GM19043 (cell line): ENCODE data around the gene ZNF385D.

Experiments used
- ATAC-seq: cut with Tn5 transposase; IDR thresholded peaks from one replicate; pipeline ENCODE4 v1.9.1; 2021; ENCODE audit warnings: low read depth; ENCODE audit not compliant: unreplicated experiment

The ZNF385D gene

DNA sequence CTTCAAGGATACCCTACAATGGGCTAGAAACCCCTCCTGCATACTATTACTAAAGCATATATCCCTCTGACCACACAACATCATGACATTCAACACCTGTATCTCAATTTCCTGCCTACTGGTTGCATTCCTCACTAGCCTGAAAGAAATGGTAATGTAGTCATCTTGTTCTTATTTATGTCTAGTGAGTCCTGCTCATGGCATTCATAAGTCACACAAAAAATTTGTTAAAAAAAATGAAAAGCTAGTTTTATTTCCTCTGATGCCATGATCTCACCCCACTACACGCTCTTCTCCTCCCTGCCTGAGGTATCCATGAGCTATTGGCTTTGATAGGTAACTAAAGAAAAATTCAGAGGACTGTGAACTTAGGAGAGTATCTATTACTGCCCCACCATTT lies 284.5 kb downstream of the ZNF385D start:
- no peak for ATAC-seq

DNA sequence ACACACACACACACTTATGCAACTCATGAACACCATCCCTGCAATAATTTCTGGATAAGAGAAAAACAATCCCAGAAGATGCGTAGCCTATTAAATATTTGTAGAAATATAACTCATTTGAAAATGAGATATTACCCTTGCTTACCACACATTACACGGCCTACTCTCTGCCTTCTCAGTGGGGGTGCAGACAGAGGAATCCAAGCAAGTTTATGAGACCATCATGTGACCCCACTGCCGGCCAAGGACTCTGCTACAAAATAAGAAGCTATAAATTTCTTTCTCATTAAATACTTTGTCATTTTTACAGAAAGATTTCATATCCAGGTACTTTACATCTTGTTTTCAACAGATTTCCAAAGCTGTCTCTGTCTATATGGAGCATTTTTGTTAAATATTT lies 286.3 kb downstream of the ZNF385D start:
- no peak for ATAC-seq

DNA sequence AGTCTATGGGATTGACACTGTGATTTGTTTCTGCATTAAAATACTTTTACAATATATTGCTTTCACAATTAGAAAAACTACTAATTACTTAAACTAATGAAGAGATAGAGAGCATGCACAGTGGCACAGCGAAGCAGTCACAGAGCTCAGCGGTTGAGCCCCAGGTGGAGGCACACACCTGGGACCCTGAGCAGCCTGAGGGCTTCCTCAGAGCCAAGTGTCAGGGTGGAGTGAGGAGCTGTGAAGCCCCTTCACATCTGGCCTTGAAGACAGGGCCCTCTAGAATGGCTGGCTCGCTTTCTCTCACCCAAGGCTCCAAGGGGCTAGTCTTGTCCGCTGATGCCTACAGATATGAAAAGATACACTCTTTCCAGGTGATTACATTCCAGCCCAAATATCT lies 287.7 kb downstream of the ZNF385D start:
- ATAC-seq = no peak

DNA sequence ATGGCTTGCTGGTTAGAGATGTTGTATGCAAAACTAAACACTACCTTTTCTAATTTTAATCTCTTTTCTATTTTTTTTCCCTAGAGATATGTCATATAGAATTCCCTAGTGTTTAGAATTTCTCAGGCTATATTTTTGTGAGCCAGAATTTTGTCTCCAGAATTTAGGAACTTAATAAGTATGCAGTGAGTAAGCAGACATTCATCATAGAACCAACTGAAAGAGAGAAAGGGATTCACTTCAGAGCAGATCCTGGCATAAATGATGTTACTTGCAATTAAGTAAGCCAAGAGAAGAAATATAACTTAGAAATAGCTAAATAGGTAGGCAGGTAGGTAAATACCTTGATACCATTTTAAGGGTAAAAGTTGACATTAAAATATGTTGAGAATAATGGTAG lies 288.9 kb downstream of the ZNF385D start:
- ATAC-seq = no peak

DNA sequence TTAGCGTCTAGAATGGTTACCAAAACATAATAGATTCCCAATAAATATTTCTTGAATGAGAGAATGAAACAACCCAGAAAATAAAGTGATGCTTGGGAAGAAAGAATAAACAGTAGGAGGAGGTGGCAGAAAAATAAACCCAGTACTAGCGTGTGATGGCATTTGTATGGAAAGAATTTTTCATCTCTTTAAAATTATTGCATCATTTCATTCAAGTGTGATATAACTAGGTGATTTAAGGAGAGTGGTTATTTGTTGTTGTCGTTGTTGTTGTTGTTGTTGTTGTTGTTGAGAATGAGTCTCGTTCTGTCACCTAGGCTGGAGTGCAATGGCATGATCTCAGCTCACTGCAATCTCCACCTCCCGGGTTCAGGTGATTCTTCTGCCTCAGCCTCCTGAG lies 293.9 kb downstream of the ZNF385D start:
- ATAC-seq = no peak

DNA sequence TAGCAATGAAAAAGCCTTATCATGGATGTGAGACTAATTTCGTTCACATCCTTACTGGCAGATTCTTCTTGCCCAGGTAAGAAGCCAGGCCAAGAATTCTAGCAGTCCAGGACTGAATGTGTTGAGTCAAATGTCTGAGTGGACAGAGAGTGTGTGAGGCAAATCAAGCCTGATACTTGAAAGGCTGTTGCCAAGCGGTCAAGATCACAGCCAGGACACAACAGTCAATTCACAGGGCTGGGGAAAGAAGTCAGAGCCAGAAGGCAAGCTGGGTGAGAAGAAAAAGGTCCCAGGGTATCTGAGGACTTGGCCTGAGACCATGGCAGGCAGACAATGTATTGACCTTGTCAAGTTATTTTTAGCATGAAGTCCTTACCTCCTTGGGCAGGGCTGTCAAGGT lies 301.3 kb downstream of the ZNF385D start:
- no peak for ATAC-seq

DNA sequence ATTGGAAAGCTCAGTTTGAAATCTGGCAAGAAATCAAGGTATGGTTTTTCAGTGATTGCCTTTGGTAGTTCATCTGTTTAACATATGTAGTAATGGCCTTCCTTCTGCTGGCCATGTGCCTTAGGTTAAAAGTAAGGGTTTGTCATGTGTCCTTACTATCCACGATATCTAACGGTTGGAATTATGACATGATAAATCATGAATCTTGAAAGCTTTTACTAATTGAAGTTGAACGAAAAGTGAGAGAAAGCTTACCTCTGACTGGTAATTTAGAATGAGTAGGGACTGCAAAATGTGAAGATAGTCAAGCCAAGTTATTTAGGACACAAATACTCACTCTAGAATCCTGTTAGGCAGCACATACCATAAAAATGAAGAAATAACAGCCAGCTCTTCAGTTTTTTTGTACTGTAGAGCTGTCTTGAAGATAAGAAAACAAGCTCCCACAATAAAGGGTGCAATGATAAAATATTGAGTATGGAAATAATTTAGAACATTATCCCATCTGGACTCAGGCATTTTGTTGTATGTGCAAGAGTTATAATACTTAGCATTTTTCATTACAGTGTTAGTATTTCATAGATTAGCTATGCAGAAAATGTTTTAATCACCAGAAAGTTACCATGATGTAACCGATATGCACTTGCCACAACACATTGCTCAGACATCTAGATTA lies 303.4 kb downstream of the ZNF385D start:
- ATAC-seq = no peak

DNA sequence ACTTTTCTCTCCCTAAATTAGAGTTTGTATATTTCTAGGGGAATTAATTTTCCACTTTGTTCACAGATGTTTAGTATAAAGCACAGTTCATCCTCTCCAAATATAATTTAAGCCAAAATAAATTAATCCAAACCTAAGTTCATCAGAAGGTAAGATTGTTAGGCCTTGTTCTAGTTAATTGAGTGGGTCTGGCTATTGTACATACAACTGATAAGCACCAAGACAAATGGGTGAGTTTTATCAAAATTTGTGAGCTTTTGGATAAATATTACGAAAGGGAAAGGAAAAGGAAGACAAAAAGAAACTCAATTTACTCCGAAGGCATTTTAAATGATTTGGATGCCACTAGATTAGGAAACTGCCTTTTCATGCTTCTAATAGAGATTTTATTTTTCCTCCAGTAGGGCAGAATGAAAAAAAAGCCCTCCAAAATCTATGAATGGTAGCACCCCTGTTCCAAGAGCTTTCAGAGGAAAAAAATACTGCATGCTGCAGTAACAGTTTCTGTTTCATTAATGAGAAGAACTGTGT lies 304.0 kb downstream of the ZNF385D start:
- no peak for ATAC-seq

DNA sequence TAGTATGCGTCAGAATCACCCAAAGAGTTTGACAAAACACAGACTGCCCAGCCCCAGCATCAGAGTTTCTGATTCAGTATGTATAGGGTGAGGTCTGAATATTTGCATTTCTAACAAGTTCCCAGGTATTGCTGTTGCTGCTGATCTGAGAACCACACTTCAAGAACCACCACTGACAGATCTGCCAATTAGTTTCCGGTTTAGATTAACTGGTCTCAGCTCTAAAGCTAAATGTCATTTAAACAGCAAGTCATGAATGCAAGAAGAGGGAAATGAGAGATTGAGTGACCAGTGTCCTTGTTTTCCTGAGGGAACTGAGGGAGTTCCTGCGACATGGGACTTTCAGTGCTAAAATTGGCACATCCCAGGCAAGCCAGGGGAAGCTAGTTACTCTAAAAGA lies 305.0 kb downstream of the ZNF385D start:
- no peak for ATAC-seq

DNA sequence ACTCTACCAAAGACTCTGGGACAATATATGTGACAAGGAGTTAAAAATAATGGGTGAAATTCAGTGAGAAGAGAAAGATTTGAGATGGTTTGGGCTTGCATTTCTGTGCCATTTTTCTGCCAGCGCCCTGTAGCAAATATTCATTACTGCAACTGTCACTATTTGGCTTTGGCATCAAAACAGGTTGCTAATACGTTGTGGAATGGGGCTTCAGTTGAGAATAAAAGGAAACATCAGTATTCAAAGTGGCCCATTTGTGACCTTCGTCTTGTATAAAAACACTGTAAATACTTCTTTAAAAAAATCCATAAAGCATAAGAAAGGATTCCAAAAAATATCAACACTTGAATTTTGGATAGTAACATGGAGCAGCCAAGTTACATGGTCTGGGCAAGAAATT lies 309.2 kb downstream of the ZNF385D start:
- no peak for ATAC-seq

DNA sequence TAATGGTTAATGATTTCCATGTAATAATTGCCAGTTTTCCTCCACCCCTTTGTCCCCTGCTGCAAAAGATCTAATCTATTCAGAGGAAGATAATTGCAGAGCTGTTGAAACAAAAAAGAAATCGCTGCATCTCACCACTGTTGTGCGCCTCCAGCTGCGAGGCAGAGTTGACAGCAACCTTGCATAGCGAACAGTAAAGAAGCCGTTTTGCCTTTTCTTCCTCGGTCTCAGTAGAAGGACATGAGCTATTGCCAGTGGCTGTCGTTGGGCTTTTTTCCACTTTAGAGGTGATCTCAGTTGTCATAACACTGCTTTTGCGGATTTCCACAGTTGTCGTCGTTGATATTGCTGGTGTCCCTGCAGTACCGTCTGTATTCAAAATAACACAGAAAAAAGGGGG lies 314.2 kb downstream of the ZNF385D start:
- ATAC-seq = no peak

DNA sequence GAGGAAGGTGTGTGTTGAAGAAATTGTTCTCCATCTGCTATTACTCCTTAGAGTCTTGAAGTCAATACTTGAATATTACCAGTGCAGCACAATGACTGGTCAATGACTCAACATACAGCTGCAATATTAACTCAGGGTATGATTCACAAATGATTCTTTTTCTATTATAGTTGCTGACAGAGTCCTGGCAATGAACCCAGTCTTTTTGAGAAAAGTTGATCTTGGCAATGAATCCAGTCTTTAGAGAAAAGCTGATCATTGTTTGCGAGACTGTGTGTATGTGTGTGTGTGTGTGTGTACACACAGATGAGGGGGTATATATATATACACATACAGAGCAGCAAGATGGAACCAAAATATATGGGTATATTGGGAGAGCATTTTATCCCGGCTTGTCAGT lies 315.1 kb downstream of the ZNF385D start:
- no peak for ATAC-seq

DNA sequence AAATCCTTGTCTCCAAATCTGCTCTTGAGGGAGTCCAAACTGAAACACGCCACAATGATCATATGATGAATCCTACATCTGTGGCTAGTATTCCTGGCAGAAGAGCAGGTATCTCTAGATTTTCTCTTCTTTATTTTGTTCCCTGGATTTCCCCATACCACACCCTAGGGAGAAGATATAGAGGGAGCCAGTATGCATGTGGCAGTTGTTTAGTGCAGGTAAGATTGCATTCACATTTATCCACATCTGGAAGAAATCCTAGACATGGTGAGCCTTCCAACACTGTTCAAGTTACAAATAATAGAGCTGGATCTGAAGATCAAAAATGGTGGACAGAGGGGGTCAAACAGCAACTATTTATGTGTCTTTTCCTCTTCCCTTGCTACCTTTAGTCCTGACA lies 316.7 kb downstream of the ZNF385D start:
- ATAC-seq = no peak

DNA sequence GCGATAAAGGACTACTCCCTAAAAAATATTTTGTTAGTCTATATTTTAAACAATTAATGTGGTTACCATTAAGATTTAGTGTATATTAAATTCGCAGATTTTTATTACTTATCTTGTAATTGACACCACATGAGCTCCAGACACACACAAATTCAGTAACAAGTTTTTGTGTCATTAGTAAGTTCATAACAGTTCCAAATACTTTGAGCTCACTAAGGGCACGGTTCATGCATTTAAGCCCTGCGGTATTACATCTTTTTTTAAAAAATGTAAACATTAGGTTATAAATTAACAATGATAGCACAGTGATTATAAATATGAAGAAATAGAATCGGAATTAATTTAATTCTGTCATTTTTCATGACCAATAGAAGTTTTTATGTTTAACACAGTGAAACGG lies 317.3 kb downstream of the ZNF385D start:
- ATAC-seq = no peak

DNA sequence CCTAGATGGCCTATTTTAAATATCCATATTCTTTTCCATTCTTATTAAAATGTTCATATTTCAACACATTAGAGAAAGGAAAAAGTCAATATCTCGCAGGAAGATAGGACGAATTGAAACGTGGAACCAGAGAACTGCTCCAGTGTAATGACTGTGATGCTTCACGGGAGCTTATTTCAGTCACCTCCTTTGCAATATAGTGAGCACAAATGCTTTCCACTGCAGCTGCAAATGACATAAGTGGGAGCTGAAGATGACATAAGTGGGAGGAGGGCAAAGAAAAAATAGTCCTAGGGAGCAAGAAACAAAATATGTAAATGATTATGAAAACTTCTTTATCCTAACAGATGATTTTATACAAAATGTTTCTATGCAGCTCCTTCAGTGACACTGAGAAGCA lies 324.1 kb downstream of the ZNF385D start:
- ATAC-seq = no peak

DNA sequence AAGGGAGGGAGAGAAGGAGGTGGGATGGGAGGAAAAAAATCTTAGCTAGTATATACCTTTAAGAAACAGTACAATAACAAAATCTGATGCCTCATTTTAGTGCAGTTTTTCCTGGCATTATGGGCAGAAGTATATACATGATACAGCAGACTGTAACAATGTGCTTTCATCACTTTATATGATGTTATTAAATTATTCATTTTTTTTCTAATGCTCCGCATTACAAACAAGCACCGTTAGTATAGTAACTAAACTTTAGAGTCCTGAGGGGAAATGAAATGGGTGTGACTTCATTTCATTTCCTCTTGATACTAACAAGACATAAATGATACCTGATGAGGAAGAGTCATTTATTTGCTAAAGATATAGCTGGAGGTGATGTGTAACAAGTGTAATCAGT lies 325.3 kb downstream of the ZNF385D start:
- ATAC-seq = no peak

DNA sequence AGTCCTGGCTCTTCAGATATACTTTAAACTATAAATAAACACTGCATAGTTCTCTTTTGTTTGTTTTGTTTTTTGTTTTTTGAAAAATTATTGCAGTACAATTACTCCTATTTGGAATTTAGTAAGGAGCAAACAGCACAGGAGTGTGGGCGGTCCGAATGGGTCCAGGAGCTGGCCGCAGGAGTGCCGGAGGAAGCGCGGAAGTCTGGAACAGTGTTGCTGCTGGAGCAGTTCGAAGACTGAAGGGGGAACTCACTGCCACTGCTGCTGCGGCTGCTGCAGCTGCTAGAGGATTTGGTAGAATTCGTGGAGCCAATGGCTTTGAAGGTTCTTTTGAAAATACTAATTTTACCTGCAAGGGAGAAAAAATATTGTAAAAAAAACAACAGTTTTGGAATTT lies 329.9 kb downstream of the ZNF385D start:
- no peak for ATAC-seq

DNA sequence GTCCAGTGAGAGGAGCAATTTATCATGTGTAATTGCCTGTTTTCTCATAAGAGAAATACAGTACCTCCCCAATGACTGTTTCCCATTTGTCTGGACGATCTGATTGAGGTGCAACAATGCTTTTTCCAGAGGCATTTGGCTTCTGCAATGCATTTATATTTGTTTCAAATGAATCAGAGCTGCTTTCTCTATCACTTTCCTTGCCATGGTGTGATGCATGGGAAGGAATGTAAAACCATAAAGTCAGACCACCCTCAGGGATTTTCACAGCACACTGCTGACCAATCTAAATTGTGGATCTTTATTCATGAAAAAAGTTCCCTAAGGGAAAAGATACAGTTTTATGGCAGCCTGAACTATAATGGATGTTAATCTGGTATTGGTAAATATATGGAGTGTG lies 333.0 kb downstream of the ZNF385D start:
- no peak for ATAC-seq

DNA sequence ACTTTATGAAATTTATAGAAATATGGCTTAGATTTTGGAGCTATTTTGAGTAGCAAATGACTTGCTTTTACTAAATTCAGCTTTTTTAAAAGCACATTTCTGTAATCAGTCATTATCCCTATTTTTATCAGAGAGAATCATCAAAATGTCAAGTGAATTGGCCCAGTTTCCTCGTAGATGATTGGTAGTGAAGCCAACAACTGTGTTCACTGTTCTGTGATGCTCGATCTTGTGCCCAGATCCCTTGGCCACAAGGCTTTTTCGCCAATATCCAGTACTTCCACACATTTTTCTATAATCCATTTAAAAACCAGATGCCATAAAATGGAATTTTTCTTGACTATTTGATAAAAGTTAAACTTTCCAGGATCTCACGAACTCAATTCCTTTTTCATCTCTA lies 336.5 kb downstream of the ZNF385D start:
- ATAC-seq = no peak

DNA sequence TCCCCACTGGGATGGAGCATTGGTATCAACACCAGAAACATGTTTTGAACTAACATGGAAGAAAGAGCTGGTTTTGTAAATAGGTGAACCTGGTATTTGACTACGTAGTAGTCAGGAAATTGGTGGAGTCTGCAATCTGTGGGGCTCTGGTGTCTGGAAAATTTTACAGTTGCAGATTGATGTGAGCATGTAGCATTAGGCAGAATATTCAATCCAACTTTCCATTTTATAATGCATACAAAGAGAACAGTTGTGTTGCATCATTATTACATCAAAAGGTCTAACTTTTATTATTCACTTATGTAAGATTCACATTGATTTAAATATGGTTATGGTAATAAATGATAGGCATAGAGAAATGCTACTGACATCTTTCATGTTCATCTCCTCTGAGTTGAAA lies 340.0 kb downstream of the ZNF385D start:
- ATAC-seq = no peak

DNA sequence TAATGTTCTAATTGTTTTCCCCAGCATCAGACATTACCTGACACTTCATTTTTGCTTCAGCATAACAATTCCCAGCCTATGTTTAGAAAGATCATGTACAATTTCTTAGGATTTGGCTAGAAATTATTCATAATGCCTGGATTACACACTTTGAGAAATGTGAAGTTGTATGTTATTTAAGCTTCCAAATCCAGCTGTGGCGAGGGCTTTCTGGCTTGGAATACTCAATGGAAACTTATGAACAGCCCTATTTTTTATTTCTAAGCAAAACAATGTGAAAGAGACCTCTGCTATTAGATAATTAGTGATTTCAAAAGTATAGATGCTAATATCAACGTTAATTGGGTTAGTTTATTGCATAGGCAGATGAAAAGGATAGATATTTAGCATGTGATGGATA lies 341.6 kb downstream of the ZNF385D start:
- no peak for ATAC-seq

DNA sequence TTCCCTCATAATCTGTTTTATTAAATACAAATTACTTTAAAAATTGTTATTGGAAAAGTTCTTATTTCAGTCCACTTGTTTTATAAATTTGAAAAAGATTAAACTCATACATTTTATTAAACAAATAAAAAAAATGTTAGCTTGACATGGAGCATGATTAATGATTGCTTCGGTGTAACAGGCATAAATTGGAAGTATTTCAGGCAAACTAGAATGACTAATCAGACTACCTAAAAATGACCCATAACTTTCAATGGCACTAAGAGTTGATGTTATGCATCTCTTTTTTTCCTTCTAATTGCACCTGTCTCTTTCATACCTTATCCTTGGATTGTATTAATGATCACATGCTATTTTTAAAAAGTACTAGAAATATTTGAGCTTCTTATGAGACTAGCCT lies 343.3 kb downstream of the ZNF385D start:
- no peak for ATAC-seq
